HG03575 (cell line): Measurements from ENCODE around the gene VPS13D.

Experiments
- ATAC-seq: cut with Tn5 transposase; IDR thresholded peaks from one replicate; pipeline ENCODE4 v1.9.1; 2021; ENCODE audit not compliant: unreplicated experiment, insufficient number of reproducible peaks, low FRiP score; ENCODE audit errors: extremely low read depth

The VPS13D gene

DNA sequence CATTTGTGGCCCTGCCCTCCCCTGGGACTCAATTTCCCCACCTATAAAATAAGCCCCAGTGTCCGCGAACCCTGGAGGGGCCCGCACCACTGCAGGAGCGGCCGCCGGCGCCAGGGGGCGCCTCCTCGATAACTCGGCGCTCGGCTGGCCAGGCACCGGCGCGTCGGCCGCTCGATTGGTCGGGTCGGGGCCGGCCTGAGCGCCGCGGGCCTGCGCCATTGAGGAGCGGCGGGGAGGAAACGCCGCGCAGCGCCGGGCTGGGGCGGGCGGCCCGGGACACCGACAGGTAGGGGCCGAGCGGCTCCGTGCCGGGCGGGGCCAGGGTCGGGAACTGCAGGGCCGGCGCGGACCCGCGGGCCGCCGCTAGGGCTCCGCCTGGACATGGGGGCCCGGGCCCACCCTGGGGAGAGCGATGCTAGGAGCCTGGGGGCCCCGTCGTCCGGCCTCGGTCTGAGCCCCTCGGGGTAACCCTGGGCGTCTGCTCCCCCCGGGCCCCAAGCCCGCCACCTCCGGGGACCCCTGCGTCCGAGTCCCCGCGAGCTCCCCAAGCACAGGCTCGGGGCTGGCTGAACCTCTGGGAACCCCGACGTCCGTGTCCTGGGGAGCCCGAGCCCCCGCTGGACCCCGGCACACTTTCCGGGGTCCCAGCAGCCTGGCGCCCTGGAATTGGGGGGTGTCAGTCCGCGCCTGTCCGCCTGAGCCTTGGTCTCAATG is at the start of gene VPS13D:
Gene VPS13D, plus strand, starts transcription at position 196 of the 714 bp plus-strand sequence. CDS start 4,237 bp downstream, outside the sequence.
- ATAC-seq = no peak

GRCh38 chr1:12180315-12180714 is 49.5 kb upstream of the VPS13D start:
- no peak for ATAC-seq

DNA sequence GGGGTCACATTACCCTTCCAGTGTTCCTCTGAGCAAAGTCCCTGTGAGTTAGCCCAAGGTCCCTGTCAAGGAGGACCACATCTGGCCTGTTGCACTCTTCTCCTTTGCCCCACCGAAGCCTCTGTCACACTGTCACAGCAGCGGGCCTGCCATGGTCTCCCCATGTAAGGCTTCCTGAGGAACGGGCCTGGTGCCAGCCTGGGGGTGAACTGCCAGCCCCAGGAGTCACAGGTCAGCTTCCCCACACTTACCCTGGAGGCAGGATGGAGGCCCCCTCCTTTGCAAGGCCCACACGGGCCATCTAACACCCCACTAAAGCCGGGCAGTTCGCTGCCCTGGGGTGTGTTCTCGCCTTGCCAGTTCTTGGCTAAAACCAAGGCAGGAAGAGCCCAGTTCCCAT is 48.9 kb upstream of the VPS13D start:
- no peak for ATAC-seq

GRCh38 chr1:12181568-12181967 is 48.3 kb upstream of the VPS13D start:
- no peak for ATAC-seq

GRCh38 chr1:12182410-12182984 is 47.3 kb upstream of the VPS13D start:
- no peak for ATAC-seq

- no peak for ATAC-seq
These were observed 46.6 kb upstream of the VPS13D start for GRCh38 chr1:12183095-12183794.

DNA sequence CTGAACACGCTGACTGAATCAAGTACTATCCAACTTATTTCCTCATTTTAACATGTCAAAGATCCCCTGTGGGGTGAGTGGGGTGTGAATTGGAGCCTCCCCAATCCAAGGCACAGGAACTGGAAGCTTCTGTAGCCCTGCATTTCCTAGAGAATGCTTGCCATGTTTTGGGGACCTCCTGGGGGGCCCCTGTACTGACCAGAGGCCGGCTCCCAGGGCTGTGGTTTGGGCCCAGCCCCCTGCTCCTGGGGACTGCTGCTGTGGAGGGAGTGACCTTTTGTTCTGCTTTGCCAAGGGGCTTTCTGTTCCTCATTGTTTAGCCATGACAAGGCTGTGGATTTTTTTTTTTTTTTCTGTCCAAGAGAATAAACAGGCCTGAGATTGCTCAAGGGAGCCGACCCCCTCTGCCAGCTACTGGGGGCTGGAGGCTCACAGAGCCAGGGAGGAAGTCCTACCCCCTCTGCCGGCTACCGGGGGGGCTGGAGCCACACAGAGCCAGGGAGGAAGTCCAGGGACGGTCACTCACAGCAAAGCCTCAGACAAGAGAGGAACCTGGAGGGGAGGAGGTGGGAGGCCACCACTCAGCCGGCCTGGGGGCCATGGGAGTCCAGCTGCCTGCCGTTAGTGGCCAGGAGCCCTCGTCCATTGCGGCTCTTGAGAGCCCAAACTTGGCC is 45.7 kb upstream of the VPS13D start:
- no peak for ATAC-seq

DNA sequence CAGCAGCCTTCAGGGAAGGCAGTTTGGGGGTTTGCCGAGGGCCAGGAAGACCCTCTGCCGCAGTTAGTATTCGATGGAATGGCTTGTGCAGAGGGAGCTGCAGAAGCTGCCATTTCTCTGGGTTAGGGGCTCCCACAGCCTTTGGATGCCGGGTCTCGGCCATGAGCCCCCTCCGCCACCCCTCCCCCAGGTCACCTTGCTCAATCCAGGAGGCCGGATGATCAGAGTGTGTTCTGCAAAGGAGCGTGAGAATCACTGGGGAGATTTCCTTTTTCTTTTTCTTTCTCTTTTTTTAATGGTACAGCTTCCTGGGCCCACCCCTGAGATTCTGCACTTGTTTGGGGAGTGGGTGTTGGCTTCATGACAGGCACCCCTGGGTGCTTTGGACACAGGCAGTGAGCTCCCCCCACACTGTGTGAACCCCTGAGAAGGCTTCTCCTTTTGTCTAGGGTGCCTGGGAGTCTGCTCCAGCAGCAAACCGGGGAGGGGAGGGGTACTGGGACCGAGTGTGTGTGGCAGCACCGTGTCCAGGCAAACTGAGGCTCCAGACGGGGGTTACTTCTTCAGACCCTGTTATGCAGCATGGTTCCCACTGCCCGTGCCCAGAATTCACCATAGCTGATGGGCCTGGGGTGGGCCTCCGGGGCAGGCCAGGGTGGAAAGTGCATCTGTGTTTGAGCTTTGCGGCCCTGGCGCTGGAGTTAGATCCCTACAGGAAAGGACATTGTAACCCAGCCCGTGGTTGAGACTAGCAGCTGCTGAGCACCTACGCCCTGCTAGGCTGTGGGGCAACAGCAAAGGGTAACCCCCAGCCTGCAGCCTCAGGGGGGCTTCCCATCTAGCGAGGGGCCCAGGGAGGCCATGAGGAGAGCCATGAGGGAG is 44.6 kb upstream of the VPS13D start:
- ATAC-seq = no peak

DNA sequence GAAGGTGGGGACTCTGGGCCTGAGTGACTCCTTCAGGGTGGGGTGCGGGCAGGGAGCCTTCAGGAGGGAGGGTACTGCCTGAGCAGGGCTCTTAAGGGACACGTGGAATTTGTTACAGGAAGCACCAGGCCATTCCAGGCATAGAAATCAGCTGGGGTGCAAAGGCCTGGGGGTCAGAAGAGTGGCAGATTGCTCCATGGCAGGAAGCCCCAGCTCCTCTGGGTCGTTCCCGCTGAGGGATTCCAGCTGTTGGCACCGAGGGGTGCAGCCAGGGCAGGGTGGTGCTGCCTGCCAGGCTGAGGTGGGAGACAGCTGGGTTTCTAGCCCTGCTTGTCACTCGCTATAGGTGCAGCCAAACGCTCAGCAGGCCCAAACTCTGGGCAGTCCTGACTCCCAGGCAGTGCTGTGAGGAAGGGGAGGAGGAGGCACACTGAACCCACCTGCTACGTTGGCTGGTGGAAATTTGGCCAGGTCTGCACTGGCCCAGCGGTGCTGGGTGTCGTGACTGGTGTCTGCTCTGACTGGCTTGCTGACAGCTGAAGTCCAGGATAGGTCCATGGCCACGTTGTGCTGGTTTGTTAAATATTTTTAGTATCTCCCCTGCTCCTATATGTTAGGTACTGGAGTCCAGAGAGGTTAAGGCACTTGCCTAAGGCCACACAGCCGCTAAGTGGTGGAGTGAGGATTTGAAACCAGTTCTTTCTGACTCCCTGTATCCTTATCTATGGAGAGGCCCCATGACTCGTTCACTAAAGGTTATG is 43.7 kb upstream of the VPS13D start:
- no peak for ATAC-seq

DNA sequence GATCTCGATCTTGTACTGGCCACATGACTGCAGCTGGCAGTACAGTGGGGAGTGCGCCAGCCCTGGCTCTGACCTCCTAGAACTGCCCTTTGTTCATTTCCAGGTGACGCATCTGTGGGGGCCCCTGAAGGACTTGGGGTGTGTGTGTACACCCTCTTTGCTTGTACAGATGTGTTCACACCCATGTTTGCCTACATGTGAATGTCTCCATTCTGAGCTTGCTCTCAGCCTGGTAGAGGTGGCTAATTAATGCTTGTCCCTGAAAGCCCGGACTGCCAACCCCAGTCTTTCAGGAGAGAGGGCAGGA is 43.2 kb upstream of the VPS13D start:
- no peak for ATAC-seq

DNA sequence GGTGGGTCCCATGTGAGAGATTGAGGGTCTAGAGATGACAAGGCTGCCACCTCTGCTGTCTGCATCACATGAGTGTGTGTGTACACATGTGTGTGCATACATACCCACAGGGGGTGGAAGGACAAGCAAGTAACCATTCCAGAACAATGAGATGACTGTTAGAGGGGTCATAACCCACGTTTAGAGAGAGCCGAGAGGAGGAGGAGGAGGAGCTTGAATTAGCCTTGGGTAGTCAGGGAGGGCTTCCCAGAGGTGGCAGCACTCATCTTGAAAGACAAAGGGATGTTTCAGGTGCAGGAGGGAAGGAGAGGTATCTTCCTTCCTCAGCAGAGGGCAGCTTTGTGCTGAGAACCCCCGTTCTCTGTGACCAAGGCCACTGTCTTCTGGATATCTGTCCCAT is 41.7 kb upstream of the VPS13D start:
- no peak for ATAC-seq

- no peak for ATAC-seq
These were observed 41.0 kb upstream of the VPS13D start for GRCh38 chr1:12188657-12189327.

DNA sequence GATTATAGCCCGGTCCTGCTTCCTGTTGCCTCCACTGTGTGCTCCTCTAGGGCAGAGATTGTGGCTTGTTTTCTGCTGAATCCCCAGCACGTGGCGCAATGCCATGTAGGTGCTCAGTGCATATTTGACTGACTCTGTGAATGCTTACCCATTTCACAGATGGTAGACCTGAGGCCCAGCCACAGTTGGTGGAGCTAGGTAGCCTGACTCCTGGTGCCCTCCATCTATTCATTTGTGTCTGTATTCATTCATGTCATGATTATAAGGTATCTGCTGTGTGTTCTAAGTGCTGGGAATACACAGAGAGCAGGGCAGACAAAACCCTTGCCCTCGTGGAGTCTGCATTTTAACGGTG is 40.5 kb upstream of the VPS13D start:
- no peak for ATAC-seq

DNA sequence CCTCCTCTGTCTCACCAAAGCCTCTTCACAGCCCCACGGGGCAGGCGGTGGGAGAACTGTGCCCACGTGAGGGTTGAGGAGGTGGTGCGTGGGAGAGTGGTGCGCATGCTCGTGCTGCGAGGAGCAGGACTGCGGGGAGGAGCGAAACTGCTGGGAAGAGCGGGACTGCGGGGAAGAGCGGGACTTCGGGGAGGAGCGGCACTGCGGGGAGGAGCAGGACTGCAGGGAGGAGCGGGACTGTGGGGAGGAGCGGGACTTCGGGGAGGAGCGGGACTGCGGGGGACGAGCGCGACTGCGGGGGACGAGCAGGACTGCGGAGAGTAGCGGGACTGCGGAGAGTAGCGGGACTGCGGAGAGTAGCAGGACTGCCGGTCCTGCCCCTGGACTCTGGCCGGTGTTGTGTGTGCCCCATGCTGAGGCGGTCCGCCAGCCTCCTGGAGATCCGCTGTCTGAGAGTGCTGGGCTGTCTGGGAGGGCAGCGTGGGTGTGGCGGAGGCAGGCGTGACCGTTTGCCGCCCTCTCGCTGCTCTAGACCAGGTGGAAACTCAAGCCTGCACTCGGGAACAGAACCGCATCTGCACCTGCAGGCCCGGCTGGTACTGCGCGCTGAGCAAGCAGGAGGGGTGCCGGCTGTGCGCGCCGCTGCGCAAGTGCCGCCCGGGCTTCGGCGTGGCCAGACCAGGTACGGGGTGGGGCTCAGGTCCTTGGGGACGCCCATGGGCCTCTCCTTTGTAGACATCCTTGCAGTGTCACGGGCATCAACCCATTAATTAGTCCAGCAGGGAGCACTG is 38.4 kb upstream of the VPS13D start:
- ATAC-seq = no peak

GRCh38 chr1:12194666-12195216 is 35.1 kb upstream of the VPS13D start:
- no peak for ATAC-seq

DNA sequence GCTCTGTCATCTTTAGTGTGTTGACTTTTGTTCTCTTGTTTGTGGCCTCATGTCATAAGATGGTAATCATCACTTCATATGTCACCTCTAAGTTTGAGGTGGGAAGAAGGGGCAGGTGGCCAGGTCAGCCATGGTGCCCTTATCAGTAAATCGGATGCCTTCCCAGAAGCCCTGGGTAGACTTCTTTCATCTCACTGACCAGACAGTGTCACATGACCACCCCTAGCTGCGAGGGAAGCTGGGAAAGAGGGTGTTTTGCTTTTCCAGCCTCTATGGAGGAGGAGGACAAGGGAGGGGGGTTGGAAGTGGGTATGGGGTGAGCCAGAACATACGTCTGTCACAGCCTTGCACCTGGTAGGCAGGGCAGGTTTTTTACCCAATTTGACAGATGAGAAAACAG is 34.4 kb upstream of the VPS13D start:
- ATAC-seq = no peak
